Measurements from ENCODE around the gene IP6K2.
"Not testable (repeated sequence)": the region's sequence is repeated elsewhere in the genome, so short reads cannot be mapped to it uniquely, and the experiment has no call there.

Gene IP6K2

GRCh38 chr3:48733752-48734518, 16.9 kb upstream of the IP6K2 start:
- in situ Hi-C loops (cut with MboI; ENCODE audit: low sequenced_read_pairs): not testable (repeated sequence)

- in situ Hi-C loops (cut with MboI; ENCODE audit: low sequenced_read_pairs): no loop called here
Measured at GRCh38 chr3:48727511-48727910, 10.5 kb upstream of the IP6K2 start.

- in situ Hi-C loops (cut with MboI; ENCODE audit: low sequenced_read_pairs): not testable (repeated sequence)
Measured at GRCh38 chr3:48725185-48725855, 8.3 kb upstream of the IP6K2 start.

GRCh38 chr3:48723725-48724124, 6.7 kb upstream of the IP6K2 start:
- in situ Hi-C loops (cut with MboI; ENCODE audit: low sequenced_read_pairs): no loop called here

GRCh38 chr3:48723293-48723692, 6.3 kb upstream of the IP6K2 start:
- in situ Hi-C loops (cut with MboI; ENCODE audit: low sequenced_read_pairs): not testable (repeated sequence)

- in situ Hi-C loops (cut with MboI; ENCODE audit: low sequenced_read_pairs): no loop called here
Measured at GRCh38 chr3:48716508-48716981, 476 bp downstream of the IP6K2 start.

GRCh38 chr3:48715174-48715800, 1.7 kb downstream of the IP6K2 start:
- in situ Hi-C loops (cut with MboI; ENCODE audit: low sequenced_read_pairs): no loop called here

DNA sequence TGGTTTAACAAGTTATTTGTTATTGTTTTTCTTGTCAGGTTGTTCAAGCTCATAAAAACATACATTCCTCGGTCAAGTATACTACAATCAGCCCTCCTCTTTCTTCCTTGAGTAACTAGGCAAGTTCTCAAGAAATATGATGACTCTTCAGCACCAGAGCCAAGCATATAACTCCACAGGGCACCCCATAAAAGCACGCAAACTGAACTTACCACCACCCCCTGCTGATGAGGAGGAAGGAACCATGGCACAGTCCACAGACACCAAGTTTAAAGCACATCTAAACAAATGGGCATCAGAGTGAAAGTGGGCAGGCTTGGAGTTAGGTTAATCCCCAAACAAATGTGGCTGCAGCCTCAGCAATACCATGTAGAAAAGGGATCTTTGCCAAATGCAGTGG, 5.3 kb downstream of the IP6K2 start:
- in situ Hi-C loops (cut with MboI; ENCODE audit: low sequenced_read_pairs): no loop called here

- in situ Hi-C loops (cut with MboI; ENCODE audit: low sequenced_read_pairs): no loop called here
Measured at GRCh38 chr3:48709051-48709461, 8.0 kb downstream of the IP6K2 start.

DNA sequence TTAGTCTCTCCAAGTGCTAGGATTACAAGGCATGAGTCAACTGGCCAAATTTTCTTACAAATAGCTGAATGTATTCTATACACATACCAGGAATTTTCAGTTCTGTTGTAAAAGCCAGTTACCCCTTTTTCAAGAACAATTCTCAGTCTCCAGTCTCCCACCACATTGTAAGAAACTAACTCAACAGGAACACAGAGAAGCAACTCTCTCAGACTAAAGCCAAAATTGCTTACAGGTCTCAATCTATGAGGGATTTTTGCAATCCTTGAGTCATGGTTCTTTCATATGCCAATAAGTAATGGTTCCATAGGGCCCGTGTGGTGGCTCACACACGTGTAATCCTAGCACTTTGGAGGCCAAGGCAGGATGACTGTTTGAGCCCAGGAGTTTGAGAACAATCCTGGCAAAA, 8.5 kb downstream of the IP6K2 start:
- in situ Hi-C loops (cut with MboI; ENCODE audit: low sequenced_read_pairs): no loop called here

DNA sequence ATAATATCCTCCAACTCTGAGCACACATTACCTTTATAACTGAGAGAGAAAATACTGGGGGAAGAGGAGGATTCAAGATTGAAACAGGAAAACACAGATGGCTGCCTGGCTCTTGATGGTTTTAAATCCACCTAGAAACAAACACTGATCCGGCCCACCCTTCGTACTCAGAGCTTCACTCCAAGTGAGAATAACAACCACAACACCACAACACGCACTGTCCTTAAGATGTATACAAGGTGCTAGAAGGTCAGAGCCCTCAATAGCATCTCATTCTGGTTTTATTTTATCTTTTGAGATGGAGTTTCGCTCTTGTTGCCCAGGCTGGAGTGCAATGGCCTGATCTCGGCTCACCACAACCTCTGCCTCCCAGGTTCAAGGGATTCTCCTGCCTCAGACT, 9.9 kb downstream of the IP6K2 start:
- in situ Hi-C loops (cut with MboI; ENCODE audit: low sequenced_read_pairs): no loop called here

DNA sequence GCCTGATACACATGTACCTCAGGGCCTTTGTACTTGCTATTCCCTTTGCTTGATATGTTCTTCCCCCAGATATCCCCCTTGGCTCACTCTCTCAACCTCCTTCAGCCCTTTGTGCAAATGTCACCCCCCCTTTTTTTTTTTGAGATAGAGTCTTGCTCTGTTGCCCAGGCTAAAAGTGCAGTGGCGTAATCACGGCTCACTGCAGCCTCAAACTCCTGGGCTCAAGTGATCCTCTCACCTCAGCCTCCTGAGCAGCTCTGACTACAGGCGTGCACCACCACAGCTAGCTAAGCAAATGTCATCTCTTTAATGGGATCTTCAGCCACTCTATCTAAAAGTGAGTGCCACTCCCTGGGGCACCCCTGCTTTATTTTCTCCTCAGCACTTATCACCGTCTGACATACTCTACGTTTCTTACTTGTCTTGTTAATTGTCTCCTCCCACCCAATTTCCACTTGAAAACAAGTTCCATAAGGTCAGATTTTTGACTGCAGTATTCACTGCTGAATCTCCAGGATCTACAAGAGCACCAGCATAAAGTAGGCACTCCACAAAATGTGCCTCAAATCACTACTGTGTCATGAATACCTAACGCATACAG, 14.6 kb downstream of the IP6K2 start:
- in situ Hi-C loops (cut with MboI; ENCODE audit: low sequenced_read_pairs): no loop called here

- in situ Hi-C loops (cut with MboI; ENCODE audit: low sequenced_read_pairs): no loop called here
Measured at GRCh38 chr3:48700731-48701405, 16.2 kb downstream of the IP6K2 start.

- in situ Hi-C loops (cut with MboI; ENCODE audit: low sequenced_read_pairs): no loop called here
Measured at GRCh38 chr3:48698891-48699290, 18.1 kb downstream of the IP6K2 start.

GRCh38 chr3:48697952-48698351, 19.1 kb downstream of the IP6K2 start:
- in situ Hi-C loops (cut with MboI; ENCODE audit: low sequenced_read_pairs): no loop called here

DNA sequence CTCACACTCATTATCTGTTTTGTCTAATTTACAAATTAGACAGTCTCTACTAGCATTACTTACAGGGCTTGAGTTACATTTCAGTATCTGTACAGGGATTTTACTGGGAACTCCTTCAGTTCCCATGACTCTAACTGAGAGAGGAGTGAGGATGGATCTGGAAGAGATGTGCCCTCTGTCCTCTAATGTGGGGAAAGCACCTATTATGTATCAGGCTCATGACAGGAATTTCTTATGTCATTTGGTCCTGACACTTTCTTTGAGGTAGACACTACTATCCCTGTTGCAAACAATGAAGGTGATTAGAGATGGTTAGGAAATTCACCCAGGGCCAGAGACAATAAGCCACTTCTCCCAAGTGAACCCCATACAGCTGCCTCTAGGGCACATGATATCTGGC, 20.4 kb downstream of the IP6K2 start:
- in situ Hi-C loops (cut with MboI; ENCODE audit: low sequenced_read_pairs): no loop called here

DNA sequence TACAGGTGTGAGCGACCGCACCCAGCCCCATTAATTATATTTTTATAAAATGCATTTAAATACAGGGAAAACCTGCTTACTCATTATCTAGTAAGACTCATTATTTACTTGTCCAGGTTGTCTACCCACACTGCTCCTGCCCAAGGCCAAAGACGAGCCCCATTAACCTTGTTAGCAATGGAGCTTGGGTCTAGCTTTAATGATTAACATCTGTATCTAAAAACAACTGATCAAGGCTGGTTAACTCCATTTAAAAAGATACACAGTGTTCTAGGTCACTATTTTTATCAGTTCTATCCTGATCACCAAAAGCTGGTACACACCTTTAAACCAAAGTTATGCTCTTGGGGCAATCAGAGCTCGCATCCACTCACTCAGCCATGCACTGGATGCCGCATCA, 20.9 kb downstream of the IP6K2 start:
- in situ Hi-C loops (cut with MboI; ENCODE audit: low sequenced_read_pairs): no loop called here

- in situ Hi-C loops (cut with MboI; ENCODE audit: low sequenced_read_pairs): no loop called here
Measured at GRCh38 chr3:48695393-48695753, 21.6 kb downstream of the IP6K2 start.

DNA sequence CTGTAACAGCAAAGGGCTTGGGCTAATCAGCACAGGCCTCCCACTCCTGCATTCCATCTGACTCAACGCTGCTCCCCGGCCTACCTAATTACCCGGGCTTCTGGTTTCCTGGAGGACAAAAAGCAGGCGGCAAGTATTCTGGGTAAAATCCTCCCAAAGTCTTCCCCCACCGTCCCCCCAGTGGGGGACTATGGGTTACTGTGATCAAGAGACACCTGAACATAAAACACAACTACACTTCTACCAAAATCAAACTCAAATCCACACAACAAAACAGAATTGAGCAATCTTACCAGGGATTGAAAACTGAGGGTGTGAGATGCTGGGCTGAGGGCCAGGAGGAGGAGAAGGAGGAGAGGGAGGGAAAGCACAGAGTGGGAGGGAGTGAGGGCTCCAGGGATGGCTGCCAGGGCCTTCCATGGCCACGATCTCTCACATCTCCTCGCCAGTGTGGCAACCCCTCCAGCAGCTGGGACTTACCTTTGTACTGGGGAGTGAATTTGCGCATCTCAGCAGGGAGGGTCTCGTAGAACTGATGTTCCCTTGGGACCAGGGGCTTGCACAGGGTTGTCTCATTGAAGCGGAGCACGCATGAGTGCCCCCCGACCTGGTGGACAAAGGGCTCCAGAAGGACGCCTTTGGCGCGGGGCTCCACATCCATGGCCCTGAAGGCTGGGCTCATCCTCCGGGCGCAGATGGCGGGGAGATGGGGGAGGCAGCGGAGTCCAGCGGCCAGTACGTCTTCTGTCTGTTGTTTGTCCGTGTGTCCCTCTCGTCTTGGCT, 22.2 kb downstream of the IP6K2 start:
- in situ Hi-C loops (cut with MboI; ENCODE audit: low sequenced_read_pairs): no loop called here

GRCh38 chr3:48693826-48694225, 23.2 kb downstream of the IP6K2 start:
- in situ Hi-C loops (cut with MboI; ENCODE audit: low sequenced_read_pairs): no loop called here
